Vagina (tissue), 2 donors: ENCODE data around the gene SLC13A3. TPM values are rescaled to one million over a fixed set of nuclear protein-coding genes. Genes with fewer than 3 reads are reported as not detected.

Experiments used
- DNase-seq, 2 donors: peaks; one replicate each; pipeline ENCODE4 v3.0.0-alpha.2; 2017; ENCODE audit errors: extremely low spot score in 2 of 2
- H3K27ac ChIP-seq: fragments of 200-600 bp; sonication (generic); one replicate; pipeline ENCODE4 v1.5.1; 2019
- H3K27me3 ChIP-seq: fragments of 200-600 bp; sonication (generic); one replicate; pipeline ENCODE4 v1.5.1; 2019
- H3K36me3 ChIP-seq, 2 donors: fragments of 200-600 bp; sonication (generic); one replicate each; pipeline ENCODE4 v1.5.1; 2017 to 2019
- H3K4me1 ChIP-seq: fragments of 200-600 bp; sonication (generic); one replicate; pipeline ENCODE4 v1.5.1; 2019
- H3K4me3 ChIP-seq, 2 donors: fragments of 200-600 bp; sonication (generic); 1 replicate in 1 of 2; 2 replicates in 1 of 2; pipeline ENCODE4 v1.5.1; 2016 to 2019
- H3K9me3 ChIP-seq: fragments of 200-600 bp; sonication (generic); one replicate; pipeline ENCODE4 v1.5.1; 2019
- CTCF ChIP-seq, 3 experiments: fragments of 450-650 bp in 2 of 3; fragments of 200-600 bp in 1 of 3; sonication (generic) in 1 of 3; IDR thresholded peaks; one replicate each; pipeline ENCODE4 v1.5.1; 2017 to 2019; ENCODE audit warnings: antibody characterized with exemption in 3 of 3, mild to moderate bottlenecking in 2 of 3, moderate library complexity in 2 of 3
- POLR2A ChIP-seq, 2 donors: fragments of 450-650 bp; IDR thresholded peaks; one replicate each; pipeline ENCODE4 v1.6.1; 2017; ENCODE audit warnings: antibody characterized with exemption in 2 of 2, mild to moderate bottlenecking in 2 of 2, moderate library complexity in 2 of 2
- POLR2AphosphoS5 ChIP-seq, 2 donors: sonication (generic); formaldehyde crosslinking; IDR thresholded peaks; one replicate each; pipeline ENCODE4 v1.9.0; 2017; ENCODE audit warnings: antibody characterized with exemption in 2 of 2, mild to moderate bottlenecking in 2 of 2, low read depth in 1 of 2; ENCODE audit not compliant: insufficient read depth in 1 of 2
- intact Hi-C: fragments of 100-400 bp; cut with DNase I; formaldehyde crosslinking; loops from one replicate; pipeline ENCODE4 v1.15.1; 2023
- total RNA-seq: library from RNA; depleted of rRNA; stranded (reverse); fragments of >200 nt; gene quantifications from one replicate; pipeline ENCODE4 v1.2.3, GENCODE V29; 2016

The SLC13A3 gene
- total RNA-seq, 1 donor from 2014 or later: 1.2 TPM

- Histone ChIP-seq H3K9me3 (no peaks in the 10 kb centered on the region), H3K4me1 (no peaks in the 10 kb centered on the region), H3K27me3 (no peaks in the 10 kb centered on the region), H3K4me3 (no peak overlapping the region), H3K27ac (no peak overlapping the region), H3K36me3 (no peaks in the 10 kb centered on the region)
- TF ChIP-seq POLR2AphosphoS5 (IDR thresholded peaks at IDR 0.05; ENCODE audit: insufficient read depth in 1 of 2, low read depth in 1 of 2): no peak
- no peak for TF ChIP-seq CTCF (IDR thresholded peaks at IDR 0.05)
- no peak for TF ChIP-seq POLR2A (IDR thresholded peaks at IDR 0.05)
- no peak for DNase-seq
- intact Hi-C loops: no loop called here
Measured at GRCh38 chr20:46575394-46575793, 75.9 kb downstream of the SLC13A3 start.

- no peak for TF ChIP-seq CTCF (IDR thresholded peaks at IDR 0.05)
- no peak for TF ChIP-seq POLR2A (IDR thresholded peaks at IDR 0.05)
- no peak for TF ChIP-seq POLR2AphosphoS5 (IDR thresholded peaks at IDR 0.05; ENCODE audit: insufficient read depth in 1 of 2, low read depth in 1 of 2)
- Histone ChIP-seq H3K4me3 (no peak overlapping the region), H3K4me1 (no peaks in the 10 kb centered on the region), H3K36me3 (no peaks in the 10 kb centered on the region), H3K27ac (no peak overlapping the region), H3K27me3 (no peaks in the 10 kb centered on the region), H3K9me3 (no peaks in the 10 kb centered on the region)
- DNase-seq: no peak
- intact Hi-C loops: no loop called here
Measured at GRCh38 chr20:46573788-46574584, 77.3 kb downstream of the SLC13A3 start.

- TF ChIP-seq CTCF (IDR thresholded peaks at IDR 0.05): no peak
- TF ChIP-seq POLR2AphosphoS5 (IDR thresholded peaks at IDR 0.05; ENCODE audit: insufficient read depth in 1 of 2, low read depth in 1 of 2): no peak
- TF ChIP-seq POLR2A (IDR thresholded peaks at IDR 0.05): no peak
- no peaks in the 10 kb centered on the region for H3K27me3 ChIP-seq
- H3K4me1 ChIP-seq: no peaks in the 10 kb centered on the region
- DNase-seq: no peak
- no peaks in the 10 kb centered on the region for H3K36me3 ChIP-seq
- intact Hi-C loops: no loop called here
- no peaks in the 10 kb centered on the region for H3K9me3 ChIP-seq
- H3K4me3 ChIP-seq: no peak overlapping the region
- H3K27ac ChIP-seq: no peak overlapping the region
Measured at GRCh38 chr20:46573234-46573633, 78.0 kb downstream of the SLC13A3 start.

- H3K4me3 ChIP-seq: no peak overlapping the region
- no peaks in the 10 kb centered on the region for H3K4me1 ChIP-seq
- H3K36me3 ChIP-seq: no peaks in the 10 kb centered on the region
- no peak for TF ChIP-seq POLR2A (IDR thresholded peaks at IDR 0.05)
- no peak for TF ChIP-seq POLR2AphosphoS5 (IDR thresholded peaks at IDR 0.05; ENCODE audit: insufficient read depth in 1 of 2, low read depth in 1 of 2)
- no peak for TF ChIP-seq CTCF (IDR thresholded peaks at IDR 0.05)
- H3K27me3 ChIP-seq: no peaks in the 10 kb centered on the region
- no peak for DNase-seq
- no peak overlapping the region for H3K27ac ChIP-seq
- intact Hi-C loops: no loop called here
- no peaks in the 10 kb centered on the region for H3K9me3 ChIP-seq
Measured at GRCh38 chr20:46572790-46573189, 78.5 kb downstream of the SLC13A3 start.

- no peaks in the 10 kb centered on the region for H3K36me3 ChIP-seq
- TF ChIP-seq POLR2A (IDR thresholded peaks at IDR 0.05): no peak
- TF ChIP-seq CTCF (IDR thresholded peaks at IDR 0.05): no peak
- no peak for TF ChIP-seq POLR2AphosphoS5 (IDR thresholded peaks at IDR 0.05; ENCODE audit: insufficient read depth in 1 of 2, low read depth in 1 of 2)
- H3K9me3 ChIP-seq: no peaks in the 10 kb centered on the region
- no peaks in the 10 kb centered on the region for H3K27me3 ChIP-seq
- DNase-seq: no peak
- H3K27ac ChIP-seq: no peak overlapping the region
- intact Hi-C loops: no loop called here
- no peaks in the 10 kb centered on the region for H3K4me1 ChIP-seq
- H3K4me3 ChIP-seq: no peak overlapping the region
Measured at GRCh38 chr20:46572153-46572552, 79.1 kb downstream of the SLC13A3 start.
